Osteoblast (primary cell): ENCODE results near the gene TNFRSF14. TPM values are rescaled to one million over a fixed set of nuclear protein-coding genes. Genes with fewer than 3 reads are reported as not detected.

Experiments used
- DNase-seq: peaks from one replicate; pipeline ENCODE4 v3.0.0; 2011; ENCODE audit warnings: low spot score, mixed read lengths; ENCODE audit not compliant: insufficient read length; ENCODE audit errors: missing footprints
- H2AFZ ChIP-seq: 2 replicates; pipeline ENCODE4 v1.6.0; 2011; ENCODE audit warnings: mild to moderate bottlenecking, low read length
- H3K27ac ChIP-seq: 2 replicates; pipeline ENCODE4 v1.5.1; 2011; ENCODE audit warnings: mild to moderate bottlenecking, low read depth, low read length, moderate library complexity
- H3K27me3 ChIP-seq: 2 replicates; pipeline ENCODE4 v1.6.0; 2012; ENCODE audit warnings: mild to moderate bottlenecking, control low read depth, inconsistent platforms, low read length, moderate library complexity; ENCODE audit not compliant: insufficient read depth
- H3K36me3 ChIP-seq: 2 replicates; pipeline ENCODE4 v1.5.1; 2011; ENCODE audit warnings: mild to moderate bottlenecking, low read length, control low read depth, moderate library complexity; ENCODE audit not compliant: insufficient read depth
- H3K4me1 ChIP-seq: 2 replicates; pipeline ENCODE4 v1.5.1; 2011; ENCODE audit warnings: mild to moderate bottlenecking, low read length, control low read depth, moderate library complexity; ENCODE audit not compliant: insufficient read depth
- H3K4me2 ChIP-seq: 2 replicates; pipeline ENCODE4 v1.6.0; 2011; ENCODE audit warnings: mild to moderate bottlenecking, low read length; ENCODE audit not compliant: insufficient read depth
- H3K4me3 ChIP-seq: fragments of 200-600 bp; sonication (generic); 3 replicates; pipeline ENCODE4 v1.5.1; 2012; ENCODE audit warnings: mild to moderate bottlenecking, low read length, inconsistent platforms; ENCODE audit not compliant: insufficient read depth
- H3K79me2 ChIP-seq: 2 replicates; pipeline ENCODE4 v1.6.0; 2012; ENCODE audit warnings: mild to moderate bottlenecking, low read length, control low read depth, inconsistent platforms; ENCODE audit not compliant: insufficient read depth
- H3K9me3 ChIP-seq: 2 replicates; pipeline ENCODE4 v1.5.1; 2011; ENCODE audit warnings: low read depth, low read length, control low read depth
- H4K20me1 ChIP-seq: 2 replicates; pipeline ENCODE4 v1.6.0; 2012; ENCODE audit warnings: mild to moderate bottlenecking, low read length, control low read depth; ENCODE audit not compliant: insufficient read depth
- CTCF ChIP-seq: IDR thresholded peaks from 2 replicates; pipeline ENCODE4 v1.5.1; 2011; ENCODE audit warnings: mild to moderate bottlenecking, low read depth, low read length, moderate library complexity; ENCODE audit errors: extremely low read depth
- total RNA-seq: library from RNA; depleted of rRNA; stranded (reverse); fragments of >200 nt; gene quantifications from 2 replicates; pipeline ENCODE4 v1.2.3, GENCODE V29; 2012

TNFRSF14 gene
- total RNA-seq, 1 donor, result 36.6 TPM

- no peak overlapping the region for H3K27ac ChIP-seq
- H3K9me3 ChIP-seq, result no peaks in the 10 kb centered on the region
- no peak overlapping the region for H3K4me2 ChIP-seq
- no peak overlapping the region for H2AFZ ChIP-seq
- H3K4me3 ChIP-seq, result no peak overlapping the region
- no peak for TF ChIP-seq CTCF
- peaks cover 48% of the 10 kb centered on the region for H3K79me2 ChIP-seq
- H3K36me3 ChIP-seq, result peaks cover 17% of the 10 kb centered on the region
- peaks cover 20% of the 10 kb centered on the region for H3K4me1 ChIP-seq
- DNase-seq, result no peak
- H4K20me1 ChIP-seq, result peaks cover 44% of the 10 kb centered on the region
- peaks cover 4% of the 10 kb centered on the region for H3K27me3 ChIP-seq
Measured at GRCh38 chr1:2523191-2523890, 32.8 kb upstream of the TNFRSF14 start.

GRCh38 chr1:2523891-2524609 lies 32.1 kb upstream of the TNFRSF14 start:
- DNase-seq, result no peak
- no peak overlapping the region for H3K27ac ChIP-seq
- H3K36me3 ChIP-seq, result peaks cover 12% of the 10 kb centered on the region
- no peak overlapping the region for H2AFZ ChIP-seq
- no peak overlapping the region for H3K4me3 ChIP-seq
- H3K9me3 ChIP-seq, result no peaks in the 10 kb centered on the region
- H3K79me2 ChIP-seq, result peaks cover 48% of the 10 kb centered on the region
- H3K4me2 ChIP-seq, result peak overlapping the region; percentile 97
- peaks cover 20% of the 10 kb centered on the region for H3K4me1 ChIP-seq
- peaks cover 44% of the 10 kb centered on the region for H4K20me1 ChIP-seq
- peaks cover 11% of the 10 kb centered on the region for H3K27me3 ChIP-seq
- TF ChIP-seq CTCF, result no peak

- H3K9me3 ChIP-seq, result no peaks in the 10 kb centered on the region
- peak overlapping the region; percentile 97 for H3K4me2 ChIP-seq
- H3K4me3 ChIP-seq, result peak overlapping the region; percentile 96
- H3K79me2 ChIP-seq, result peaks cover 48% of the 10 kb centered on the region
- peaks cover 7% of the 10 kb centered on the region for H3K36me3 ChIP-seq
- H3K27me3 ChIP-seq, result peaks cover 16% of the 10 kb centered on the region
- H3K4me1 ChIP-seq, result peaks cover 20% of the 10 kb centered on the region
- peak overlapping the region; percentile 80 for H2AFZ ChIP-seq
- no peak for TF ChIP-seq CTCF
- no peak for DNase-seq
- peaks cover 44% of the 10 kb centered on the region for H4K20me1 ChIP-seq
- H3K27ac ChIP-seq, result peak overlapping the region; percentile 76
Measured at GRCh38 chr1:2525572-2525919, 30.6 kb upstream of the TNFRSF14 start.
